ENCODE measurements around the gene C11orf52. TPM values are rescaled to one million over a fixed set of nuclear protein-coding genes. Genes with fewer than 3 reads are reported as not detected.

The C11orf52 gene
- total and polyA plus RNA-seq, 2 of the 13 experiments (the other 11 are each of a cell fraction or from before 2014, with no cell fraction given), result 7.4 to 11.0 TPM

DNA sequence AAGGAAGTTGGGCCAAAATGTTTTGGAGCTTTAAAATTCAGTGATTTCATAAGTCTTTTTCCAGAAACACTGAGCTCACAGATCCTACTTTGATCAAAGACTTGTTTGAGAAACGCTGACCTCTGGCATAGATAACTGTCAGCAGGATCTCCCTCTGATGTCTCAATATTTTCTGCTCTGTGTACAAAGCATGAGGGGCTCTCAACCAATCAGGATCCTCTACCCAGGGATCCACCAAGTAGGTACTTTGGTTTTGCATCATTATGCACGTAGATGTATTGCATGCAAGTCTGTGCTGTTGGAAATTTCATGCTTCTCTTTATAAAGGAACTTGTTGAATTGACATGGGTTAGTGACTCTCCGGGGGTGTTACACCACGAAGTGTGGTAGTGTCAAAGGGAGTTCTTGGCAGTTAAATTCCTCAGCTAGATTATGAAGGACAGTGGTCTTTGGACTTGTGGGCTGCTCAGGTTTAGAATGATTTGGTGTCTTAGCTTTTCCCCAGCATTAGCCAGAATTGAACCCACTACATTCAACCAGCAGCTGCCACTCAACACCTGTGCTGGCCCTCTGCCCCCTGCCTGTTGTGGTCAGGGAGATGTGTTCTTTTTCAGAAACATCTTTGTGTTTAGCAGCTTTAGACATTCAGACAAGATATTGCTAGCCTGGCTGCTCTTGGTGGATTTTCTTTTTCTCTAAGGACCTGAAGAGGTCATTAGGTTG, 16.8 kb downstream of the C11orf52 start (continued):
- TF ChIP-seq, protein P1, sequence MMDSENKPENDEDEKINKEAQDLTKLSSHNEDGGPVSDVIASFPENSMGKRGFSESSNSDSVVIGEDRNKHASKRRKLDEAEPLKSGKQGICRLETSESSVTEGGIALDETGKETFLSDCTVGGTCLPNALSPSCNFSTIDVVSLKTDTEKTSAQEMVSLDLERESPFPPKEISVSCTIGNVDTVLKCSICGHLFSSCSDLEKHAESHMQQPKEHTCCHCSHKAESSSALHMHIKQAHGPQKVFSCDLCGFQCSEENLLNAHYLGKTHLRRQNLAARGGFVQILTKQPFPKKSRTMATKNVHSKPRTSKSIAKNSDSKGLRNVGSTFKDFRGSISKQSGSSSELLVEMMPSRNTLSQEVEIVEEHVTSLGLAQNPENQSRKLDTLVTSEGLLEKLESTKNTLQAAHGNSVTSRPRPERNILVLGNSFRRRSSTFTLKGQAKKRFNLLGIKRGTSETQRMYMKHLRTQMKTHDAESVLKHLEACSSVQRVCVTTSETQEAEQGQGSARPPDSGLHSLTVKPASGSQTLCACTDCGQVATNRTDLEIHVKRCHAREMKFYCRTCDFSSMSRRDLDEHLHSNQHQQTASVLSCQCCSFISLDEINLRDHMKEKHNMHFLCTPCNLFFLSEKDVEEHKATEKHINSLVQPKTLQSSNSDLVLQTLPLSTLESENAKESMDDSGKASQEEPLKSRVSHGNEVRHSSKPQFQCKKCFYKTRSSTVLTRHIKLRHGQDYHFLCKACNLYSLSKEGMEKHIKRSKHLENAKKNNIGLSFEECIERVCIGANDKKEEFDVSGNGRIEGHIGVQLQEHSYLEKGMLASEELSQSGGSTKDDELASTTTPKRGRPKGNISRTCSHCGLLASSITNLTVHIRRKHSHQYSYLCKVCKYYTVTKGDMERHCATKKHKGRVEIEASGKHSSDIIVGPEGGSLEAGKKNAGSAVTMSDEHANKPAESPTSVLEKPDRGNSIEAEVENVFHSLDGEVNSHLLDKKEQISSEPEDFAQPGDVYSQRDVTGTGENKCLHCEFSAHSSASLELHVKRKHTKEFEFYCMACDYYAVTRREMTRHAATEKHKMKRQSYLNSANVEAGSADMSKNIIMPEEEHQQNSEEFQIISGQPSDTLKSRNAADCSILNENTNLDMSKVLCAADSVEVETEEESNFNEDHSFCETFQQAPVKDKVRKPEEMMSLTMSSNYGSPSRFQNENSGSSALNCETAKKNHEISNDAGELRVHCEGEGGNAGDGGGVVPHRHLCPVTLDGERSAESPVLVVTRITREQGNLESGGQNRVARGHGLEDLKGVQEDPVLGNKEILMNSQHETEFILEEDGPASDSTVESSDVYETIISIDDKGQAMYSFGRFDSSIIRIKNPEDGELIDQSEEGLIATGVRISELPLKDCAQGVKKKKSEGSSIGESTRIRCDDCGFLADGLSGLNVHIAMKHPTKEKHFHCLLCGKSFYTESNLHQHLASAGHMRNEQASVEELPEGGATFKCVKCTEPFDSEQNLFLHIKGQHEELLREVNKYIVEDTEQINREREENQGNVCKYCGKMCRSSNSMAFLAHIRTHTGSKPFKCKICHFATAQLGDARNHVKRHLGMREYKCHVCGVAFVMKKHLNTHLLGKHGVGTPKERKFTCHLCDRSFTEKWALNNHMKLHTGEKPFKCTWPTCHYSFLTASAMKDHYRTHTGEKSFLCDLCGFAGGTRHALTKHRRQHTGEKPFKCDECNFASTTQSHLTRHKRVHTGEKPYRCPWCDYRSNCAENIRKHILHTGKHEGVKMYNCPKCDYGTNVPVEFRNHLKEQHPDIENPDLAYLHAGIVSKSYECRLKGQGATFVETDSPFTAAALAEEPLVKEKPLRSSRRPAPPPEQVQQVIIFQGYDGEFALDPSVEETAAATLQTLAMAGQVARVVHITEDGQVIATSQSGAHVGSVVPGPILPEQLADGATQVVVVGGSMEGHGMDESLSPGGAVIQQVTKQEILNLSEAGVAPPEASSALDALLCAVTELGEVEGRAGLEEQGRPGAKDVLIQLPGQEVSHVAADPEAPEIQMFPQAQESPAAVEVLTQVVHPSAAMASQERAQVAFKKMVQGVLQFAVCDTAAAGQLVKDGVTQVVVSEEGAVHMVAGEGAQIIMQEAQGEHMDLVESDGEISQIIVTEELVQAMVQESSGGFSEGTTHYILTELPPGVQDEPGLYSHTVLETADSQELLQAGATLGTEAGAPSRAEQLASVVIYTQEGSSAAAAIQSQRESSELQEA (CRISPR knock-in tag; IDR thresholded peaks at IDR 0.05; ENCODE audit: not compliant biosample characterization), result no peak
- TF ChIP-seq ZKSCAN1 (IDR thresholded peaks at IDR 0.05; ENCODE audit: low read length) (0 out of 2 replicates have a peak, but pooled peaks have one; percentile 42), ADNP (CRISPR knock-in tag; IDR thresholded peaks at IDR 0.05) (no peak), RORA (CRISPR knock-in tag; IDR thresholded peaks at IDR 0.05) (no peak), PAF1 (CRISPR knock-in tag; IDR thresholded peaks at IDR 0.05) (no peak), NFYB (CRISPR knock-in tag; IDR thresholded peaks at IDR 0.05) (peak; percentile 64), RBM22 (optimal IDR thresholded peaks at IDR 0.05; ENCODE audit: low read length) (no peak), ZFP1 (CRISPR knock-in tag; IDR thresholded peaks at IDR 0.05) (no peak), GABPB1 (CRISPR knock-in tag; IDR thresholded peaks at IDR 0.05) (0 out of 2 replicates have a peak, but pooled peaks have one; percentile 11), ZNF329 (CRISPR knock-in tag; IDR thresholded peaks at IDR 0.05; ENCODE audit: low read depth) (no peak), KLF16 (CRISPR knock-in tag; IDR thresholded peaks at IDR 0.05) (no peak)
- TF ChIP-seq, protein P2, sequence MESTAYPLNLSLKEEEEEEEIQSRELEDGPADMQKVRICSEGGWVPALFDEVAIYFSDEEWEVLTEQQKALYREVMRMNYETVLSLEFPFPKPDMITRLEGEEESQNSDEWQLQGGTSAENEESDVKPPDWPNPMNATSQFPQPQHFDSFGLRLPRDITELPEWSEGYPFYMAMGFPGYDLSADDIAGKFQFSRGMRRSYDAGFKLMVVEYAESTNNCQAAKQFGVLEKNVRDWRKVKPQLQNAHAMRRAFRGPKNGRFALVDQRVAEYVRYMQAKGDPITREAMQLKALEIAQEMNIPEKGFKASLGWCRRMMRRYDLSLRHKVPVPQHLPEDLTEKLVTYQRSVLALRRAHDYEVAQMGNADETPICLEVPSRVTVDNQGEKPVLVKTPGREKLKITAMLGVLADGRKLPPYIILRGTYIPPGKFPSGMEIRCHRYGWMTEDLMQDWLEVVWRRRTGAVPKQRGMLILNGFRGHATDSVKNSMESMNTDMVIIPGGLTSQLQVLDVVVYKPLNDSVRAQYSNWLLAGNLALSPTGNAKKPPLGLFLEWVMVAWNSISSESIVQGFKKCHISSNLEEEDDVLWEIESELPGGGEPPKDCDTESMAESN (CRISPR knock-in tag; conservative IDR thresholded peaks at IDR 0.05), result no peak
- TF ChIP-seq, protein P3, sequence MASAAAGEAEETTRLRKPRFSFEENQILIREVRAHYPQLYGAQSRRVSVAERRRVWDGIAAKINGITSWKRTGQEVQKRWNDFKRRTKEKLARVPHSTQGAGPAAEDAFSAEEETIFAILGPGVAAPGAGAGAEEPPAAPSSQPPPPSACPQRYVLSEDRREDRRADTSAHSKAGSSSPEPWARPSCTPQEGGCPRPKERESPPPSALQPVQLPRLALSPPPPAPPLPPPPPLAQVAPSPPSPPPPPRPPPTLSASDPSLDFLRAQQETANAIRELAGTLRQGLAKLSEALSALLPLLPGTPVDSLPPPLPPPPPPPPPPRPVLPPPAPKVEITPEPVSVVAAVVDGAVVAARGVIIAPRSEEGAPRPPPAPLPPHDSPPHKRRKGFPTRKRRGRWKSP (CRISPR knock-in tag; IDR thresholded peaks at IDR 0.05), result no peak
- TF ChIP-seq, protein P4, sequence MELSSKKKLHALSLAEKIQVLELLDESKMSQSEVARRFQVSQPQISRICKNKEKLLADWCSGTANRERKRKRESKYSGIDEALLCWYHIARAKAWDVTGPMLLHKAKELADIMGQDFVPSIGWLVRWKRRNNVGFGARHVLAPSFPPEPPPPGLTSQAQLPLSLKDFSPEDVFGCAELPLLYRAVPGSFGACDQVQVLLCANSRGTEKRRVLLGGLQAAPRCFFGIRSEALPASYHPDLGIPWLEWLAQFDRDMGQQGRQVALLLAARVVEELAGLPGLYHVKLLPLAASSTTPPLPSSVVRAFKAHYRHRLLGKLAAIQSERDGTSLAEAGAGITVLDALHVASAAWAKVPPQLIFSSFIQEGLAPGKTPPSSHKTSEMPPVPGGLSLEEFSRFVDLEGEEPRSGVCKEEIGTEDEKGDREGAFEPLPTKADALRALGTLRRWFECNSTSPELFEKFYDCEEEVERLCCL (CRISPR knock-in tag; IDR thresholded peaks at IDR 0.05; ENCODE audit: borderline replicate concordance), result no peak
